Measurements from ENCODE around the gene ACVR1B. TPM values are rescaled to one million over a fixed set of nuclear protein-coding genes. Genes with fewer than 3 reads are reported as not detected.

The ACVR1B gene
- total and polyA plus RNA-seq, 2 experiments from 2014 or later = 2.4 to 7.5 TPM

GRCh38 chr12:52009081-52009751, 57.7 kb downstream of the ACVR1B start:
- Mint-ChIP-seq H3K27me3 (ENCODE audit: insufficient read depth, low read depth, poor library complexity) (peaks cover 78% of the 10 kb centered on the region), H3K27ac (no peak overlapping the region), H3K4me1 (peaks cover 47% of the 10 kb centered on the region), H3K9me3 (no peaks in the 10 kb centered on the region; the same call in 2 of the 3 replicates), H3K36me3 (ENCODE audit: low read depth) (peaks cover 3% of the 10 kb centered on the region; the same call in 1 of the 3 replicates), H3K4me3 (no peak overlapping the region)
- Histone ChIP-seq H3F3A (replicated peaks; ENCODE audit: low read depth) (peaks cover 19% of the 10 kb centered on the region; the same call in 1 of the 2 replicates), H3K9me2 (ENCODE audit: insufficient read depth) (no peaks in the 10 kb centered on the region), H3K36me3 (ENCODE audit: insufficient read depth) (no peaks in the 10 kb centered on the region), H4K20me1 (replicated peaks; ENCODE audit: insufficient read depth) (no peaks in the 10 kb centered on the region; the same call in 1 of the 2 replicates), H3K4me3 (no peak overlapping the region), H3K27me3 (ENCODE audit: insufficient read depth) (peaks cover 67% of the 10 kb centered on the region), H3K79me2 (replicated peaks; ENCODE audit: insufficient read depth) (no peaks in the 10 kb centered on the region), H2AFZ (no peak overlapping the region), H3K27ac (ENCODE audit: low read depth) (no peak overlapping the region), H3K4me2 (no peak overlapping the region), H3K4me1 (ENCODE audit: insufficient read depth) (peaks cover 35% of the 10 kb centered on the region)
- DNase-seq (ENCODE audit: low spot score) = no peak
- TF ChIP-seq POLR2AphosphoS5 (IDR thresholded peaks at IDR 0.05; ENCODE audit: low read depth) = no peak
- TF ChIP-seq ZNF462 (CRISPR knock-in tag; IDR thresholded peaks at IDR 0.05) = no peak
- no peak for TF ChIP-seq CREB1 (CRISPR knock-in tag; IDR thresholded peaks at IDR 0.05; ENCODE audit: low read depth)
- TF ChIP-seq ZNF331 (CRISPR knock-in tag; IDR thresholded peaks at IDR 0.05; ENCODE audit: low read depth) = no peak
- no peak for TF ChIP-seq REST (IDR thresholded peaks at IDR 0.05; ENCODE audit: unreplicated experiment)
- no peak for TF ChIP-seq CTCF (conservative IDR thresholded peaks at IDR 0.05; ENCODE audit: low read depth in 2 of 2)
- TF ChIP-seq EZH2phosphoT487 (IDR thresholded peaks at IDR 0.05; ENCODE audit: unreplicated experiment) = no peak
- TF ChIP-seq ETS1 (IDR thresholded peaks at IDR 0.05) = no peak
- TF ChIP-seq STAT1 (IDR thresholded peaks at IDR 0.05; ENCODE audit: unreplicated experiment) = no peak
- TF ChIP-seq EZH2 (IDR thresholded peaks at IDR 0.05; ENCODE audit: low read depth, unreplicated experiment) = no peak
- no peak for TF ChIP-seq ZNF114 (CRISPR knock-in tag; IDR thresholded peaks at IDR 0.05)
- no peak for TF ChIP-seq JUNB (IDR thresholded peaks at IDR 0.05; ENCODE audit: unreplicated experiment)
- no peak for TF ChIP-seq NANOG (IDR thresholded peaks at IDR 0.05; ENCODE audit: borderline replicate concordance)
- ATAC-seq = no peak

Measured in GM23338 (cell line).